ENCODE measurements around the gene ZNF511.
"Not testable (repeated sequence)": the region's sequence is repeated elsewhere in the genome, so short reads cannot be mapped to it uniquely, and the experiment has no call there.

Gene ZNF511

DNA sequence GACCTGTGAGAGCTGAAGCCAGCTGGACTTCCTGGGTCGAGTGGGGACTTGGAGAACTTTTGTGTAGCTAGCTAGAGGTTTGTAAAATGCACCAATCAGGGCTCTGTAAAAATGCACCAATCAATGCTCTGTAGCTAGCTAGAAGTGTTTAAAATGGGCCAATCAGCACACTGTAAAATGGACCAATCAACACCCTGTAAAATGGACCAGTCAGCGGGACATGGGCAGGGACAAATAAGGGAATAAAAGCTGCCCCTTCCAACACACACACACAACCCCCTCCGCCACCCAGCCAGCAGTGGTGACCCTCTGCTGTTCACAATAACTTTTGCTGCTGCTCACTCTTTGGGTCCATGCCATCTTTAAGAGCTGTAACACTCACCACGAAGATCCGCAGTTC lies 7.1 kb downstream of the ZNF511 start:
- no peak for TF ChIP-seq POLR2A (IDR thresholded peaks at IDR 0.05; ENCODE audit: extremely low read depth, insufficient read length)
- TF ChIP-seq, protein P1, sequence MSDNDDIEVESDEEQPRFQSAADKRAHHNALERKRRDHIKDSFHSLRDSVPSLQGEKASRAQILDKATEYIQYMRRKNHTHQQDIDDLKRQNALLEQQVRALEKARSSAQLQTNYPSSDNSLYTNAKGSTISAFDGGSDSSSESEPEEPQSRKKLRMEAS (IDR thresholded peaks at IDR 0.05; ENCODE audit: low read depth, low read length): no peak
- TF ChIP-seq MYC (IDR thresholded peaks at IDR 0.05; ENCODE audit: low read depth, low read length): no peak
- TF ChIP-seq, protein P2, sequence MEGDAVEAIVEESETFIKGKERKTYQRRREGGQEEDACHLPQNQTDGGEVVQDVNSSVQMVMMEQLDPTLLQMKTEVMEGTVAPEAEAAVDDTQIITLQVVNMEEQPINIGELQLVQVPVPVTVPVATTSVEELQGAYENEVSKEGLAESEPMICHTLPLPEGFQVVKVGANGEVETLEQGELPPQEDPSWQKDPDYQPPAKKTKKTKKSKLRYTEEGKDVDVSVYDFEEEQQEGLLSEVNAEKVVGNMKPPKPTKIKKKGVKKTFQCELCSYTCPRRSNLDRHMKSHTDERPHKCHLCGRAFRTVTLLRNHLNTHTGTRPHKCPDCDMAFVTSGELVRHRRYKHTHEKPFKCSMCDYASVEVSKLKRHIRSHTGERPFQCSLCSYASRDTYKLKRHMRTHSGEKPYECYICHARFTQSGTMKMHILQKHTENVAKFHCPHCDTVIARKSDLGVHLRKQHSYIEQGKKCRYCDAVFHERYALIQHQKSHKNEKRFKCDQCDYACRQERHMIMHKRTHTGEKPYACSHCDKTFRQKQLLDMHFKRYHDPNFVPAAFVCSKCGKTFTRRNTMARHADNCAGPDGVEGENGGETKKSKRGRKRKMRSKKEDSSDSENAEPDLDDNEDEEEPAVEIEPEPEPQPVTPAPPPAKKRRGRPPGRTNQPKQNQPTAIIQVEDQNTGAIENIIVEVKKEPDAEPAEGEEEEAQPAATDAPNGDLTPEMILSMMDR (IDR thresholded peaks at IDR 0.05; ENCODE audit: low read depth, low read length): no peak
- no peak for DNase-seq (ENCODE audit: low read depth)
- H3K4me3 ChIP-seq (ENCODE audit: low read depth, low read length): no peak overlapping the region

DNA sequence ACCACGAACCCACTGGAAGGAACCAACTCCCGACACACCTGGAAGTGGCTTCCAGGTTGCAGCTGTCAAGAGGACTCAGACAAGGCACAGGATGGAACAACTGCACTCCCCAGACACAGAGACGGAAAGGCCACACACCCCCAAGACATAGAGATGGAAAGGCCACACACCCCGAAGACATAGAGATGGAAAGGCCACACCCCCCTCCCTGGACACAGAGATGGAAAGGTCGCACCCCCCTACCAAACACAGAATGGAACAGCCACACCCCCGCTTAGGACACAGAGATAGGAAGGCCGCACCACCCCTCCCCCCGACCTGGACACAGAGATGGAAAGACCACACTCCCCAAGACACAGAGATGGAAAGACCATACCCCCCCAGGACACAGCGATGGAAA lies 7.6 kb downstream of the ZNF511 start:
- TF ChIP-seq, protein P1 (IDR thresholded peaks at IDR 0.05; ENCODE audit: low read depth, low read length): no peak
- no peak for TF ChIP-seq MYC (IDR thresholded peaks at IDR 0.05; ENCODE audit: low read depth, low read length)
- TF ChIP-seq POLR2A (IDR thresholded peaks at IDR 0.05; ENCODE audit: extremely low read depth, insufficient read length): no peak
- TF ChIP-seq, protein P2 (IDR thresholded peaks at IDR 0.05; ENCODE audit: low read depth, low read length): no peak
- no peak overlapping the region for H3K4me3 ChIP-seq (ENCODE audit: low read depth, low read length)
- DNase-seq (ENCODE audit: low read depth): no peak

DNA sequence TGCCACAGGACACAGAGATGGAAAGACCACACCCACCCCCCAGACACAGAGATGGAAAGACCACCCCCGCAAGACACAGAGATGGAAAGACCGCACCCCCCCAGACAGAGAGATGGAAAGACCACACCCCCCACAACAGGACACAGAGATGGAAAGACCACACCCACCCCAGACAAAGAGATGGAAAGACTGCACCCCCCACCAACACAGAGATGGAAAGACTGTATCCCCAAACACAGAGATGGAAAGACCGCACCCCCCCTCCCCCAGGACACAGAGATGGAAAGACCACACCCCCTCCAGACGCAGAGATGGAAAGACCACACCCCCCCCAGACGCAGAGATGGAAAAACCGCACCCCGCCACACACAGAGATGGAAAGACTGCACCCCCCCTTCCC lies 8.0 kb downstream of the ZNF511 start:
- TF ChIP-seq MYC (IDR thresholded peaks at IDR 0.05; ENCODE audit: low read depth, low read length) (no peak), POLR2A (IDR thresholded peaks at IDR 0.05; ENCODE audit: extremely low read depth, insufficient read length) (no peak)
- TF ChIP-seq, protein P1 (IDR thresholded peaks at IDR 0.05; ENCODE audit: low read depth, low read length): no peak
- TF ChIP-seq, protein P2 (IDR thresholded peaks at IDR 0.05; ENCODE audit: low read depth, low read length): no peak
- H3K4me3 ChIP-seq (ENCODE audit: low read depth, low read length): no peak overlapping the region
- no peak for DNase-seq (ENCODE audit: low read depth)

DNA sequence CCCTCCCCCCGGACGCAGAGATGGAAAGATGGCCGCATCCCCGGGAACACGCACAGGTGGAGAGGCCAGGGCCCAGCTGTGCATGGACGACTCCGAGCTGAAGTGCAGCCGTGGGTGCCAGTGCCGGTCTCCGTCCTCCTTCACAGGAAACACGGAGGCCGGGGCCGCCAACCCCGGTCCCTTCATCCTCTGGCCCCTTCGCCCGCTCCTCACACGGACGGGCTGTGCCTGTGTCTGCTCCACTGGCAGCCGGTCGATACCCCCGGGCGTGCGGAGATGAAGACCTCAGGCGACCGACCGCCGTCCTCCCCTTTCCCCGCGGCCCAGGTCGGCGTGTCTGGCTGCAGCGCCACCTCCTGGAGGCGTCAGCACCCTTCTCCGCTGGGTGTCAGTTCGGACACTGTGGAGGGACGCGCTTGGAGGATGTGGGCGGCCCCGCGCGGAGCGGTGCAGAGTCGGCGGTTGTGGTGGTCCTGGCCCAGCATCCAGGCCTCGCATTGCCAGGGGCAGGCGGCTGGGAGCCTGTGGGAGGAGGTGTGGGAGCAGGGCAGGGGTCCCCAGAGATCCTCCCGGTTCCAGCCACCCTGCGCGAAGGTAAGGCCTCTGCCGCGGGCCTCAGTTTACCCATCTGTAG lies 9.9 kb downstream of the ZNF511 start:
- H3K4me3 ChIP-seq (ENCODE audit: low read depth, low read length): no peak overlapping the region
- DNase-seq (ENCODE audit: low read depth): peak; percentile 87
- TF ChIP-seq, protein P2 (IDR thresholded peaks at IDR 0.05; ENCODE audit: low read depth, low read length): peak; percentile 78
- TF ChIP-seq POLR2A (IDR thresholded peaks at IDR 0.05; ENCODE audit: extremely low read depth, insufficient read length): no peak
- peak; percentile 76 for TF ChIP-seq MYC (IDR thresholded peaks at IDR 0.05; ENCODE audit: low read depth, low read length)
- TF ChIP-seq, protein P1 (IDR thresholded peaks at IDR 0.05; ENCODE audit: low read depth, low read length): peak; percentile 80

DNA sequence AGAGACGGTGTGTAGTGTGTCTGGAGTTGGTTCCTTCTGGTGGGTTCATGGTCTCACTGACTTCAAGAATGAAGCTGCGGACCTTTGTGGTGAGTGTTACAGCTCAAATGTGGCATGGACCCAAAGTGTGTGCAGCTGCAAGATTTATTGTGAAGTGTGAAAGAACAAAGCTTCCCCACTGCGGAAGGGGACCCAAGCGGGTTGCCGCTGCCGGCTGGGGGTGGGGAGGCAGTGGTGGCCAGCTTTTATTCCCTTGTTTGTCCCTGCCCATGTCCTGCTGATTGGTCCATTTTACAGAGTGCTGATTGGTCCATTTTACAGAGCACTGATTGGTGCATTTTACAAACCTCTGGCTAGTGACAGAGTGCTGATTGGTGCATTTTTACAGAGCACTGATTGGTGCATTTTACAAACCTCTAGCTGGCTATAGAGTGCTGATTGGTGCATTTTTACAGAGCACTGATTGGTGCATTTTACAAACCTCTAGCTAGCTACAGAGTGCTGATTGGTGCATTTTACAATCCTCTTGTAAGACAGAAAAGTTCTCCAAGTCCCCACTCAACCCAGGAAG lies 12.2 kb downstream of the ZNF511 start:
- DNase-seq (ENCODE audit: low read depth); H3K4me3 ChIP-seq (ENCODE audit: low read depth, low read length): not testable (repeated sequence)

DNA sequence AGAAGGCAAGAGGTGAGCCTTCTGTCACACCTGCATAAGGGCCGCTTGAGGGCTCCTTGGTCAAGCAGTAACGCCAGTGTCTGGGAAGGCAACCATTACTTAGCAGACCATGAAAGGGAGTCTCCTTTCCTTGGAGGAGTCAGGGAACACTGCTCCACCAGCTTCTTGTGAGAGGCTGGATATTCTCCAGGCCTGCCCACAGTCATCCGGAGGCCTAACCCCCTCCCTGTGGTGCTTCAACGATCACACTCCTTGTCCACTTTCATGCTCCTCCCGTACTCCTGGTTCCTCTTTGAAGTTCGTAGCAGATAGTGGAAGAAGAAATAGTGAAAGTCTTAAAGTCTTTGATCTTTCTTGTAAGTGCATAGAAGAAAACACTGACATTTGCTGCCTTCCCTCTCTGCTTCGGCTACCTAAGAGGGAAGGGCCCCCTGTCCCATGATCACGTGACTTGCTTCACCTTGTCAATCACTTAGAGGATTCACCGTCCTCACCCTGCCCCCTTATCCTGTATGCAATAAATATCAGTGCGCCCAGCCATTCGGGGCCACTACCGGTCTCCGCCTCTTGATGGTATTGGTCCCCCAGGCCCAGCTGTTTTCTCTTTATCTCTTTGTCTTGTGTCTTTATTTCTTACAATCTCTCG lies 13.5 kb downstream of the ZNF511 start:
- H3K4me3 ChIP-seq (ENCODE audit: low read depth, low read length); DNase-seq (ENCODE audit: low read depth): not testable (repeated sequence)

Data from NB4 (cell line).